ENCODE results near the gene GUCY1A1. TPM values are rescaled to one million over a fixed set of nuclear protein-coding genes. Genes with fewer than 3 reads are reported as not detected.

The GUCY1A1 gene
- total RNA-seq, 1 donor from 2014 or later = 19.8 TPM

DNA sequence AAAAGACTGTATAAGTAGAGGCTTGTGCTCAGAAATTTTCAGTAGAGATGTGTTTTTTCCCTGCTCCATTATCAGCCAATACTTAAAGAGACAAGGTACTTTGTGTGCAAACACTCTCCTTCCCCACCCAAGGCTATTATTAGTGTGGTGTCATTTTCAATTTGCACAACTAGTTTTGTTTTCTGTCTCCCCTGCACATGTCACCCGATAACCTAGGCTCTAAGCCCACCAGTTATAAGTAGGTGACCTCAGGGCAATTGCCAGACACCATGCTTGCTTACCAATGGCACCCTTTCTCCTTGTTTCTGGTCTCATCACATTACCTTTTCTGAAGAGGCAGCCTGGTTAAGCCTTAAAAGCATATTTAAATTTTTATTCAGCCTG is 8.0 kb upstream of the GUCY1A1 start:
- H3K4me3 ChIP-seq (ENCODE audit: low read length in 3 of 3) = no peak overlapping the region
- H3K36me3 ChIP-seq (ENCODE audit: control insufficient read depth in 3 of 3, insufficient read depth in 3 of 3, low read length in 3 of 3) = no peaks in the 10 kb centered on the region
- H3K4me1 ChIP-seq (ENCODE audit: control insufficient read depth in 3 of 3, insufficient read depth in 3 of 3, low read length in 3 of 3) = no peaks in the 10 kb centered on the region
- no peak overlapping the region for H3K27ac ChIP-seq (ENCODE audit: low read depth, low read length)
- H3K9ac ChIP-seq (ENCODE audit: low read depth in 1 of 3, low read length in 3 of 3) = no peak overlapping the region
- no peaks in the 10 kb centered on the region for H3K27me3 ChIP-seq (ENCODE audit: control insufficient read depth in 3 of 3, insufficient read depth in 3 of 3, low read length in 3 of 3)
- H3K9me3 ChIP-seq (ENCODE audit: control insufficient read depth in 3 of 3, low read length in 3 of 3) = no peaks in the 10 kb centered on the region

DNA sequence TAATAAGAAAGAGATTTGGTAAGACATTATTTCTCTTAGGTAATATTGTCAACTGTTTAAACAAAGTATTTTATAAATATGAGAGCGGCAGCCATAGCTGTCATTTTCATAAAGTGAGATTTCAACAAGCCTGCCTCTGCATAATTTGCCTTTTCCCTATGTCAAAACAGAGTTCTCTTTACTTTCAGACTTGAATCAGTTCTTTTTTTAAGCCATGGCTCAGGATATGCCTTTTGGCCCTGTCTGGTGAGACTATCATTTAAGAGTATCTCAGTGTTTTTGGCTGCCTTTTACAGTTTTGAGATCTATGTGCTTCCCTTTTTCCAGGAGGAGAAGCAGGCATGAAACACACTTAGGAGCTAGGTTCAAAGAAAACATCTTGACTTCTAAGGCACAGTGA is 7.5 kb upstream of the GUCY1A1 start:
- H3K4me1 ChIP-seq (ENCODE audit: control insufficient read depth in 3 of 3, insufficient read depth in 3 of 3, low read length in 3 of 3) = no peaks in the 10 kb centered on the region
- no peaks in the 10 kb centered on the region for H3K36me3 ChIP-seq (ENCODE audit: control insufficient read depth in 3 of 3, insufficient read depth in 3 of 3, low read length in 3 of 3)
- H3K9ac ChIP-seq (ENCODE audit: low read depth in 1 of 3, low read length in 3 of 3) = no peak overlapping the region
- H3K9me3 ChIP-seq (ENCODE audit: control insufficient read depth in 3 of 3, low read length in 3 of 3) = no peaks in the 10 kb centered on the region
- H3K27me3 ChIP-seq (ENCODE audit: control insufficient read depth in 3 of 3, insufficient read depth in 3 of 3, low read length in 3 of 3) = no peaks in the 10 kb centered on the region
- no peak overlapping the region for H3K27ac ChIP-seq (ENCODE audit: low read depth, low read length)
- no peak overlapping the region for H3K4me3 ChIP-seq (ENCODE audit: low read length in 3 of 3)

- no peaks in the 10 kb centered on the region for H3K4me1 ChIP-seq (ENCODE audit: control insufficient read depth in 3 of 3, insufficient read depth in 3 of 3, low read length in 3 of 3)
- no peaks in the 10 kb centered on the region for H3K36me3 ChIP-seq (ENCODE audit: control insufficient read depth in 3 of 3, insufficient read depth in 3 of 3, low read length in 3 of 3)
- no peaks in the 10 kb centered on the region for H3K27me3 ChIP-seq (ENCODE audit: control insufficient read depth in 3 of 3, insufficient read depth in 3 of 3, low read length in 3 of 3)
- no peaks in the 10 kb centered on the region for H3K9me3 ChIP-seq (ENCODE audit: control insufficient read depth in 3 of 3, low read length in 3 of 3)
- H3K27ac ChIP-seq (ENCODE audit: low read depth, low read length) = no peak overlapping the region
- no peak overlapping the region for H3K4me3 ChIP-seq (ENCODE audit: low read length in 3 of 3)
- H3K9ac ChIP-seq (ENCODE audit: low read depth in 1 of 3, low read length in 3 of 3) = no peak overlapping the region
Measured at GRCh38 chr4:155660436-155660835, 6.2 kb upstream of the GUCY1A1 start.

- no peak overlapping the region for H3K27ac ChIP-seq (ENCODE audit: low read depth, low read length)
- peaks cover 0 to 6% (median 5%) of the 10 kb centered on the region in 3 donors for H3K27me3 ChIP-seq (ENCODE audit: control insufficient read depth in 3 of 3, insufficient read depth in 3 of 3, low read length in 3 of 3)
- no peaks in the 10 kb centered on the region for H3K9me3 ChIP-seq (ENCODE audit: control insufficient read depth in 3 of 3, low read length in 3 of 3)
- H3K4me3 ChIP-seq (ENCODE audit: low read length in 3 of 3) = no peak overlapping the region
- H3K4me1 ChIP-seq (ENCODE audit: control insufficient read depth in 3 of 3, insufficient read depth in 3 of 3, low read length in 3 of 3) = peaks cover 4 to 8% (median 6%) of the 10 kb centered on the region in 3 donors
- no peaks in the 10 kb centered on the region for H3K36me3 ChIP-seq (ENCODE audit: control insufficient read depth in 3 of 3, insufficient read depth in 3 of 3, low read length in 3 of 3)
- no peak overlapping the region for H3K9ac ChIP-seq (ENCODE audit: low read depth in 1 of 3, low read length in 3 of 3)
Measured at GRCh38 chr4:155665054-155665453, 1.6 kb upstream of the GUCY1A1 start.

DNA sequence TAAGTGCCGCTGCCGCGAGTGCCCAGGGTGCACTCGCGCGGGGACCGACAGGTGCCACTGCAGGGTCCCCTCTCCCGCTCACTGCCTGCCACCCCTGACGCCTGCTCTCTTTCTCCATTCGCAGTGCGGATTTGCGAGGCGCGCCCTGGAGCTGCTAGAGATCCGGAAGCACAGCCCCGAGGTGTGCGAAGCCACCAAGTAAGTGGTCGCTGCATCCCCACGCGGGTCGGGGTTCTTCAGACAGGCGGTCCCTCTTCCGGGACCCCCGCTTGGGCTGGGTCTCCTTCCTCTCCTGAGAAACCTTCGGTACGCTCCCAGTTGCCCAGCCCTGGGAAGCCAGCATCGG is 547 bp downstream of the GUCY1A1 start:
- Histone ChIP-seq H3K27ac (ENCODE audit: low read depth, low read length) (peak overlapping the region; percentile 59), H3K9me3 (ENCODE audit: control insufficient read depth in 3 of 3, low read length in 3 of 3) (no peaks in the 10 kb centered on the region), H3K4me1 (ENCODE audit: control insufficient read depth in 3 of 3, insufficient read depth in 3 of 3, low read length in 3 of 3) (peaks cover 4 to 8% (median 6%) of the 10 kb centered on the region in 3 donors), H3K9ac (ENCODE audit: low read depth in 1 of 3, low read length in 3 of 3) (peak overlapping the region; percentile 62 to 71 (median 71)), H3K4me3 (ENCODE audit: low read length in 3 of 3) (peak overlapping the region; percentile 74 to 77 (median 76)), H3K27me3 (ENCODE audit: control insufficient read depth in 3 of 3, insufficient read depth in 3 of 3, low read length in 3 of 3) (peaks cover 0 to 6% (median 5%) of the 10 kb centered on the region in 3 donors), H3K36me3 (ENCODE audit: control insufficient read depth in 3 of 3, insufficient read depth in 3 of 3, low read length in 3 of 3) (no peaks in the 10 kb centered on the region)

GRCh38 chr4:155667568-155668511 is 1.2 kb downstream of the GUCY1A1 start:
- peaks cover 0 to 6% (median 5%) of the 10 kb centered on the region in 3 donors for H3K27me3 ChIP-seq (ENCODE audit: control insufficient read depth in 3 of 3, insufficient read depth in 3 of 3, low read length in 3 of 3)
- H3K9me3 ChIP-seq (ENCODE audit: control insufficient read depth in 3 of 3, low read length in 3 of 3) = no peaks in the 10 kb centered on the region
- H3K36me3 ChIP-seq (ENCODE audit: control insufficient read depth in 3 of 3, insufficient read depth in 3 of 3, low read length in 3 of 3) = no peaks in the 10 kb centered on the region
- H3K9ac ChIP-seq (ENCODE audit: low read depth in 1 of 3, low read length in 3 of 3) = peak overlapping the region; percentile 6 to 71 (median 62)
- peak overlapping the region; percentile 59 for H3K27ac ChIP-seq (ENCODE audit: low read depth, low read length)
- H3K4me3 ChIP-seq (ENCODE audit: low read length in 3 of 3) = peak overlapping the region; percentile 75 to 77 (median 76)
- H3K4me1 ChIP-seq (ENCODE audit: control insufficient read depth in 3 of 3, insufficient read depth in 3 of 3, low read length in 3 of 3) = peaks cover 4 to 8% (median 6%) of the 10 kb centered on the region in 3 donors

DNA sequence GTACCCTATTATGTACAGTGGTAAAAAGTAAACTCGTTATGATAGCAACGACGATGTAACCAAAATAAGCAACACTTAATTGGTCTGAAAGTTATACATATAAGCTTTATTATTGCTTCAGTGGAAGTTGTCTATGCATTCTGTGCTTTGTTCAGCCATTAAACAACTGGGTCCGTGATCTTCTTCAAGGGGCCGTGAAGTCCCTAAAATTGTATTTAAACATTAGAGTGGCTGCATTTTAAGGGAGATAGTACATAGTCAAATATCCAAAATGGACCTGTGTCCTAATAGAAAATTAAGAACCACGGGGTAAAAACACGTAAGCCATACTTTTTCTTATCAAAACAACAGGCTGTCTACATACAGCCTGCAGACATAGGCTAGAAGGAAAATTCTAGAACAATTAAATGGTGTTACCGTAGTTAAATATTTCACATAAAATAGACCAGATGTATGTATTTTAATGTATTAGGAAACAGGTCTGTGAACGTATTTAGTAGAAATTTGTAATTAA is 2.1 kb downstream of the GUCY1A1 start:
- Histone ChIP-seq H3K9ac (ENCODE audit: low read depth in 1 of 3, low read length in 3 of 3) (no peak overlapping the region), H3K4me3 (ENCODE audit: low read length in 3 of 3) (peak overlapping the region in 2 of 3 donors; percentile 3 to 55), H3K27me3 (ENCODE audit: control insufficient read depth in 3 of 3, insufficient read depth in 3 of 3, low read length in 3 of 3) (peaks cover 0 to 6% (median 5%) of the 10 kb centered on the region in 3 donors), H3K4me1 (ENCODE audit: control insufficient read depth in 3 of 3, insufficient read depth in 3 of 3, low read length in 3 of 3) (peaks cover 4 to 8% (median 6%) of the 10 kb centered on the region in 3 donors), H3K36me3 (ENCODE audit: control insufficient read depth in 3 of 3, insufficient read depth in 3 of 3, low read length in 3 of 3) (no peaks in the 10 kb centered on the region), H3K27ac (ENCODE audit: low read depth, low read length) (no peak overlapping the region), H3K9me3 (ENCODE audit: control insufficient read depth in 3 of 3, low read length in 3 of 3) (no peaks in the 10 kb centered on the region)

GRCh38 chr4:155672342-155672741 is 5.7 kb downstream of the GUCY1A1 start:
- Histone ChIP-seq H3K36me3 (ENCODE audit: control insufficient read depth in 3 of 3, insufficient read depth in 3 of 3, low read length in 3 of 3) (no peaks in the 10 kb centered on the region), H3K27ac (ENCODE audit: low read depth, low read length) (no peak overlapping the region), H3K9me3 (ENCODE audit: control insufficient read depth in 3 of 3, low read length in 3 of 3) (no peaks in the 10 kb centered on the region), H3K4me3 (ENCODE audit: low read length in 3 of 3) (no peak overlapping the region), H3K27me3 (ENCODE audit: control insufficient read depth in 3 of 3, insufficient read depth in 3 of 3, low read length in 3 of 3) (peaks cover 0 to 6% (median 5%) of the 10 kb centered on the region in 3 donors), H3K4me1 (ENCODE audit: control insufficient read depth in 3 of 3, insufficient read depth in 3 of 3, low read length in 3 of 3) (peaks cover 4 to 6% (median 4%) of the 10 kb centered on the region in 3 donors), H3K9ac (ENCODE audit: low read depth in 1 of 3, low read length in 3 of 3) (no peak overlapping the region)

DNA sequence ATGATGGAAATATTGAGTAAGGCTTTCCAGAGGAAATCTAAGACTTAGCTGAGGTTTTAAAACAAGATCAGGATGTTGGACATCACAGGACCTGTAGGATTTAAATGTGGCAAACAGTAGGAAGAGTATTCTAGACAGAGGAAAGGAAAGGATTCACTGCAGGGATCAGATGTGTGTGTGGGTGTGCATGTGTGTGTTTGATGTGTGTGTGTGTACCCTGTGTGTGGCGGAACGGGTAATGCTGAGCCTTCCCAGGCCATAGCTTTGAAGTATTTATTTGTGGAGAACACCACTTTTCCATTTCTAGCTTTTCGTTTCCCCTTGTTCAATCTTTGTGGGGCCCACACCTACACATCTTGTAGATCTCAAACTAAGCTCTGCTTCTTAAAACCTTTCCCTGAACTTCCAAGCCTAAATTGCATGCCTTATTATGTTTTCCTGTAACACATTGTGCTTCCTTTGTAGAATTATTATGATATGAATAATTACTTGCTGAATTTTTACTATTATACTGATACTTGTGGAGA is 6.9 kb downstream of the GUCY1A1 start:
- Histone ChIP-seq H3K27me3 (ENCODE audit: control insufficient read depth in 3 of 3, insufficient read depth in 3 of 3, low read length in 3 of 3) (no peaks in the 10 kb centered on the region), H3K27ac (ENCODE audit: low read depth, low read length) (no peak overlapping the region), H3K4me3 (ENCODE audit: low read length in 3 of 3) (peak overlapping the region in 1 of 3 donors; percentile 32)

GRCh38 chr4:155674669-155675071 is 8.0 kb downstream of the GUCY1A1 start:
- H3K36me3 ChIP-seq (ENCODE audit: control insufficient read depth in 3 of 3, insufficient read depth in 3 of 3, low read length in 3 of 3) = no peaks in the 10 kb centered on the region
- no peak overlapping the region for H3K27ac ChIP-seq (ENCODE audit: low read depth, low read length)
- H3K9ac ChIP-seq (ENCODE audit: low read depth in 1 of 3, low read length in 3 of 3) = no peak overlapping the region
- H3K9me3 ChIP-seq (ENCODE audit: control insufficient read depth in 3 of 3, low read length in 3 of 3) = no peaks in the 10 kb centered on the region
- H3K4me1 ChIP-seq (ENCODE audit: control insufficient read depth in 3 of 3, insufficient read depth in 3 of 3, low read length in 3 of 3) = peaks cover 0 to 3% (median 0%) of the 10 kb centered on the region in 3 donors
- no peak overlapping the region for H3K4me3 ChIP-seq (ENCODE audit: low read length in 3 of 3)
- H3K27me3 ChIP-seq (ENCODE audit: control insufficient read depth in 3 of 3, insufficient read depth in 3 of 3, low read length in 3 of 3) = no peaks in the 10 kb centered on the region

More for the DNA sequence above, 6.9 kb downstream of the GUCY1A1 start:
- Histone ChIP-seq H3K9me3 (ENCODE audit: control insufficient read depth in 3 of 3, low read length in 3 of 3) (no peaks in the 10 kb centered on the region), H3K4me1 (ENCODE audit: control insufficient read depth in 3 of 3, insufficient read depth in 3 of 3, low read length in 3 of 3) (peaks cover 0 to 3% (median 0%) of the 10 kb centered on the region in 3 donors), H3K36me3 (ENCODE audit: control insufficient read depth in 3 of 3, insufficient read depth in 3 of 3, low read length in 3 of 3) (no peaks in the 10 kb centered on the region), H3K9ac (ENCODE audit: low read depth in 1 of 3, low read length in 3 of 3) (no peak overlapping the region)
